ENCODE data around the gene ARL15.
"Not testable (repeated sequence)": the region's sequence is repeated elsewhere in the genome, so short reads cannot be mapped to it uniquely, and the experiment has no call there.

The ARL15 gene

GRCh38 chr5:53858700-53859456, 451.5 kb downstream of the ARL15 start:
- no peak for DNase-seq (ENCODE audit: low read depth in 1 of 2, low spot score in 1 of 2)

DNA sequence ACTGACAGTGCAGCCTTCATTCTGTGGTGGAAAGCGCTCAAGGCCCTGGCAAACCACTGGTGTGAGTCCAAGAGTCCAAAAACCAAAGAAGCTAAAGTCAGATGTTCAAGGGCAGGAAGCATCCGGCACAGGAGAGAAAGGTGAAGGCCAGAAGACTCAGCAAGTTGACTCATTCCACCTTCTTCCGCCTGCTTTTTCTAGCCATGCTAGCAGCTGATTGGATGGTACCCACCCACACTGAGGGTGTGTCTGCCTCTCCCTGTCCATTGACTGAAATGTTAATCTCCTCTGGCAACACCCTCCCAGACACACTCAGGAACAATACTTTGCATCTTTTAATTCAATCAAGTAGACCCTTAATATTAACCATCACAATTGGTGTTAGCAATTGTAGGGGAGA, 453.9 kb downstream of the ARL15 start:
- no peak for DNase-seq (ENCODE audit: low read depth in 1 of 2, low spot score in 1 of 2)

- not testable (repeated sequence) for DNase-seq (ENCODE audit: low read depth in 1 of 2, low spot score in 1 of 2)
Measured at GRCh38 chr5:53836851-53837430, 473.4 kb downstream of the ARL15 start.

DNA sequence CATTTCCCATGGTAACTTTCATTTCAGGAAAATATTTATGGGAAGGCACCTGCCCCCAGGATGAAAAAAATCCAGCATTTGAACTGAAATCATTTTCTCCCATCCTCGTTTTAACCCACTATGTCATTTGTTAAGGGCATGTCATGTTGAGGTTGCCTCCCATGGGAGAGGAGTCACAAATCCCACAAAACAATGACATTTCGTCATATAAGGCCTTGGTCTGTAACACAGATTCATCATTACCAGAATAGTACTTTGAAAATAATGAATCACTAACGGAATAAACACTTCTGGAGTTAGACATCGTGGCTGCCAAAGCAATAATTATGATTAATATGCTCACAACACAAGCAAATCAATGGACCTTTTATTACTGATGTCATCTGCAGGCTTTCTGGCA, 475.9 kb downstream of the ARL15 start:
- DNase-seq (ENCODE audit: low read depth in 1 of 2, low spot score in 1 of 2): no peak

Measured in activated T-helper 1 cell treated with anti-CD3 and anti-CD28 coated beads, Interleukin-2, amount 50 U/mL, for 16 hours (primary cell).